ENCODE data around the gene DCK. TPM values are rescaled to one million over a fixed set of nuclear protein-coding genes. Genes with fewer than 3 reads are reported as not detected.
"Not testable (repeated sequence)": the region's sequence is repeated elsewhere in the genome, so short reads cannot be mapped to it uniquely, and the experiment has no call there.

The DCK gene
- total RNA-seq, 1 donor from 2014 or later = 15.8 TPM

DNA sequence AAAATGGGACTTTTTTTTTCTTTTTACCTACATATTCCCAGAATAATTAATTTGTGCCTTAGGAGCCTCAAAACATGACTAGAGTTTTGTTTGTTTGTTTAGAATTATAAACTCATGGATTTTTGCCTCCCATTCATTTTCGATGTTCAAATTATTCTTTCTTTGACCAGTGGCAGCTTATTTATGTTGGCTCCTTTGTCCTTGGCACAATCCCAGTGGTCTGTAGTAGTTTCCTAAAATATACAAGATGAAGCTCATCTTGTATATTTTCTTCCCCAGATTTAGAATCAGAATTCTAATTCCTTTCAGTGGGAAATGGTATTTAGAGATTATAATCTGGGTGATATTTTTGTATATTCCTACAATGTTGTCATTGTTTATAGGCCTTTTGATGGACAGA, 27.2 kb downstream of the DCK start:
- no peak for DNase-seq (ENCODE audit: extremely low spot score, unreplicated experiment)
- no peaks in the 10 kb centered on the region for H3K9me3 Mint-ChIP-seq (ENCODE audit: unreplicated experiment)
- peaks cover 15% of the 10 kb centered on the region for H3K36me3 Mint-ChIP-seq (ENCODE audit: unreplicated experiment)
- no peaks in the 10 kb centered on the region for H3K27me3 Mint-ChIP-seq (ENCODE audit: unreplicated experiment)
- H3K27ac Mint-ChIP-seq (ENCODE audit: unreplicated experiment) = peak overlapping the region; percentile 59
- TF ChIP-seq, protein P1, sequence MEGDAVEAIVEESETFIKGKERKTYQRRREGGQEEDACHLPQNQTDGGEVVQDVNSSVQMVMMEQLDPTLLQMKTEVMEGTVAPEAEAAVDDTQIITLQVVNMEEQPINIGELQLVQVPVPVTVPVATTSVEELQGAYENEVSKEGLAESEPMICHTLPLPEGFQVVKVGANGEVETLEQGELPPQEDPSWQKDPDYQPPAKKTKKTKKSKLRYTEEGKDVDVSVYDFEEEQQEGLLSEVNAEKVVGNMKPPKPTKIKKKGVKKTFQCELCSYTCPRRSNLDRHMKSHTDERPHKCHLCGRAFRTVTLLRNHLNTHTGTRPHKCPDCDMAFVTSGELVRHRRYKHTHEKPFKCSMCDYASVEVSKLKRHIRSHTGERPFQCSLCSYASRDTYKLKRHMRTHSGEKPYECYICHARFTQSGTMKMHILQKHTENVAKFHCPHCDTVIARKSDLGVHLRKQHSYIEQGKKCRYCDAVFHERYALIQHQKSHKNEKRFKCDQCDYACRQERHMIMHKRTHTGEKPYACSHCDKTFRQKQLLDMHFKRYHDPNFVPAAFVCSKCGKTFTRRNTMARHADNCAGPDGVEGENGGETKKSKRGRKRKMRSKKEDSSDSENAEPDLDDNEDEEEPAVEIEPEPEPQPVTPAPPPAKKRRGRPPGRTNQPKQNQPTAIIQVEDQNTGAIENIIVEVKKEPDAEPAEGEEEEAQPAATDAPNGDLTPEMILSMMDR (IDR thresholded peaks at IDR 0.05) = no peak
- peaks cover 15% of the 10 kb centered on the region for H3K4me1 Mint-ChIP-seq (ENCODE audit: unreplicated experiment)
- H3K4me3 Mint-ChIP-seq (ENCODE audit: unreplicated experiment) = no peak overlapping the region

DNA sequence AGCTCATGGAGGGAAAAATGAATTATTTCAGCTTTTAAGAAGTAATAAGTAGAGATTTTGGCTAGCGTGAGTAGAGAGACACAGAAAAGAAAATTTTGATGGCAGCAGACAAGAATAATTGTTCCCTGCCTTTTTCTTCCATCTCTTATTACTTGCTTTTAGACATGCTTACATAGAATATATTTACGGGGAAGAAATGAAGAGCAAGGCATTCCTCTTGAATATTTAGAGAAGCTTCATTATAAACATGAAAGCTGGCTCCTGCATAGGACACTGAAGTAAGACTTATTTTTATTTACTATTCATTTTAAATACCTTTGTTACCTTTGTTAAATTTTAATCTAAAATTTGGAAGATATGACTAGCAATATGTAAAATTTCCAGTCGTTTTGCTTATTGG, 32.2 kb downstream of the DCK start:
- no peaks in the 10 kb centered on the region for H3K27me3 Mint-ChIP-seq (ENCODE audit: unreplicated experiment)
- TF ChIP-seq, protein P1 (IDR thresholded peaks at IDR 0.05) = no peak
- H3K9me3 Mint-ChIP-seq (ENCODE audit: unreplicated experiment) = no peaks in the 10 kb centered on the region
- peak overlapping the region; percentile 85 for H3K27ac Mint-ChIP-seq (ENCODE audit: unreplicated experiment)
- no peak overlapping the region for H3K4me3 Mint-ChIP-seq (ENCODE audit: unreplicated experiment)
- peaks cover 22% of the 10 kb centered on the region for H3K4me1 Mint-ChIP-seq (ENCODE audit: unreplicated experiment)
- peaks cover 23% of the 10 kb centered on the region for H3K36me3 Mint-ChIP-seq (ENCODE audit: unreplicated experiment)
- no peak for DNase-seq (ENCODE audit: extremely low spot score, unreplicated experiment)

DNA sequence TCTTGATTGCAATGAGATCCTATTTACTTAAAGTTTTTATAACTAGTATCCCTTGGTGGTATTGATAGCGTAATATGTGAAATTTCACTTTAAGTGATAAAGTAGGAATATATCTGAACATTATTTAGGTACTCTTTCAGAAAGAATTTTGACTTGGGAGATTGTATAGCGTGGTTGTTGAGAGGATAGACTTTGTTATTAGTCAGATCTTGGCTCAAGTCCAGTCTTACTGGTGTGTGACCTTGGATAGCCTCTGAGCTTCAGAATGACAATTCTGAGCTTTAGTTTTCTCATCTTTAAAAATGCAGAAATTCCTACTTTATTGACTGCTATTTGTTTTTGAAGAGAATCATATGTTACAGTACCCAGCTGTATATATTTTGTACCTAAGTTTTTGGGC, 32.6 kb downstream of the DCK start:
- no peak for DNase-seq (ENCODE audit: extremely low spot score, unreplicated experiment)
- no peaks in the 10 kb centered on the region for H3K27me3 Mint-ChIP-seq (ENCODE audit: unreplicated experiment)
- H3K27ac Mint-ChIP-seq (ENCODE audit: unreplicated experiment) = peak overlapping the region; percentile 85
- TF ChIP-seq, protein P1 (IDR thresholded peaks at IDR 0.05) = no peak
- H3K4me3 Mint-ChIP-seq (ENCODE audit: unreplicated experiment) = no peak overlapping the region
- no peaks in the 10 kb centered on the region for H3K9me3 Mint-ChIP-seq (ENCODE audit: unreplicated experiment)
- H3K36me3 Mint-ChIP-seq (ENCODE audit: unreplicated experiment) = peaks cover 25% of the 10 kb centered on the region
- peaks cover 21% of the 10 kb centered on the region for H3K4me1 Mint-ChIP-seq (ENCODE audit: unreplicated experiment)

DNA sequence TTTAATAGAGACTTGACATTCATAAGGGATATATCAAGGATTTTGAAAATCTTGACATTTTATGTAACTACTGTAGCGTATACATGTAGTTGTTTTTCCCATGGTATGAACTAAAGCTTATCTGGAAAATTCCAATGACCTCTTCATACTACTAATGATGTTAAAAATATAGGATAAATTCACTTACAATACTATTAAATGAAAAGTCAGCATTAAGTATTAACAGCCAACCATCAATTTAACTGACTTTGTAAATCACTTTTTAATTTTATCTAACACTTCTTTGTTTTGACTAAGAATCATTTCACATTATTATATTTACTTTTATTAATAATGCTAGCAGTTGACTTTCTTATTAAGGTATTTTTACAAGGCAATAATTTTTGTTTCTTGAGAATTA, 34.2 kb downstream of the DCK start:
- peaks cover 19% of the 10 kb centered on the region for H3K4me1 Mint-ChIP-seq (ENCODE audit: unreplicated experiment)

DNA sequence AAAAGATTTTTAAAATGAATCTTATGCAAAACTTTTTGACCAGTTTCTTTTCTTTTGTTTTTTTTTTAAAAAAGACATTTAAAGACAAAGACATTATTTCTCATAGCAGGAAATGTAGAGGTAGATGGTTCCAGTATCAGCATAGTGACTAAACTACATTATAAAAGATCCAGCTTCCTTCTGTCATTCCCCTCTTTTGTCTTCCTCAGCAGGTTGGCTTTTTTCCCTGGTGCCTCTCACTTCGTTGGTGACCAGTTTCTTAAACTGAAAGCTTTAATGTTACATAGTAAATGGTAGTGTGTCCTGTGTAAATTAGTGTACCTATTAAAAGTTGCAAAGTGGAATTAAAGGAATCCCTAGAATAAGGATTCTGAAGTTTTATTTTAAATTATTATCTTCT, 36.1 kb downstream of the DCK start:
- TF ChIP-seq, protein P1 (IDR thresholded peaks at IDR 0.05) = no peak
- Mint-ChIP-seq H3K27me3 (ENCODE audit: unreplicated experiment) (no peaks in the 10 kb centered on the region), H3K4me3 (ENCODE audit: unreplicated experiment) (no peak overlapping the region), H3K9me3 (ENCODE audit: unreplicated experiment) (no peaks in the 10 kb centered on the region), H3K27ac (ENCODE audit: unreplicated experiment) (no peak overlapping the region), H3K4me1 (ENCODE audit: unreplicated experiment) (peaks cover 19% of the 10 kb centered on the region), H3K36me3 (ENCODE audit: unreplicated experiment) (peaks cover 34% of the 10 kb centered on the region)
- no peak for DNase-seq (ENCODE audit: extremely low spot score, unreplicated experiment)

More for the DNA sequence above, 34.2 kb downstream of the DCK start:
- Mint-ChIP-seq H3K36me3 (ENCODE audit: unreplicated experiment) (peaks cover 36% of the 10 kb centered on the region), H3K27me3 (ENCODE audit: unreplicated experiment) (no peaks in the 10 kb centered on the region), H3K9me3 (ENCODE audit: unreplicated experiment) (no peaks in the 10 kb centered on the region), H3K4me3 (ENCODE audit: unreplicated experiment) (no peak overlapping the region), H3K27ac (ENCODE audit: unreplicated experiment) (no peak overlapping the region)
- TF ChIP-seq, protein P1 (IDR thresholded peaks at IDR 0.05) = no peak
- DNase-seq (ENCODE audit: extremely low spot score, unreplicated experiment) = no peak

DNA sequence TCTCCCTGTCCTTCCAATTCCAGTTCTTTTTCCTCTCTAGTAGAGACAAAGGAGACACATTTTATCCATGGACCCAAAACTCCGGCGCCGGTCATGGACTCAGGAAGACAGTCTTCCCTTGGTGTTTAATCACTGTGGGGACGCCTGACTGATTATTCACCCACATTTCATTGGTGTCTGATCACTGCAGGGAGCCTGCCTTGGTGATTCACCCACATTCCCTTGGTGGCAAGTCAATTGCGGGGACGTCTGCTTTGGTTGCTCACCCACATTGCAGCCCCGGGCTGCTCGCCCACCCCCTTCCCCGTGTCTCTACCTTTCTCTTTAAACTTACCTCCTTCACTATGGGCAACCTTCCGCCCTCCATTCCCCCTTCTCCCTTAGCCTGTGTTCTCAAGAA, 38.7 kb downstream of the DCK start:
- not testable (repeated sequence) for H3K27me3 Mint-ChIP-seq (ENCODE audit: unreplicated experiment); H3K4me3 Mint-ChIP-seq (ENCODE audit: unreplicated experiment); DNase-seq (ENCODE audit: extremely low spot score, unreplicated experiment); H3K27ac Mint-ChIP-seq (ENCODE audit: unreplicated experiment); H3K4me1 Mint-ChIP-seq (ENCODE audit: unreplicated experiment); H3K9me3 Mint-ChIP-seq (ENCODE audit: unreplicated experiment)
- peaks cover 30% of the 10 kb centered on the region for H3K36me3 Mint-ChIP-seq (ENCODE audit: unreplicated experiment)
